Measurements from ENCODE around the gene RYR2. TPM values are rescaled to one million over a fixed set of nuclear protein-coding genes. Genes with fewer than 3 reads are reported as not detected.

RYR2 gene
- total and polyA plus RNA-seq, 8 donors, result 1.6 to 6.9 (median 4.4) TPM

GRCh38 chr1:237608433-237608832 is 566.4 kb downstream of the RYR2 start:
- FAIRE-seq (no peak), ATAC-seq (no peak), DNase-seq (no peak)
- H3K4me1 ChIP-seq, result no peaks in the 10 kb centered on the region
- no peaks in the 10 kb centered on the region for H3K27me3 ChIP-seq
- TF ChIP-seq CTCF (IDR thresholded peaks at IDR 0.05), result no peak
- WGBS, 2 donors, result 77 to 79% methylated on average over 3 of the region's 3 CpGs
- no peak overlapping the region for H3K4me3 ChIP-seq
- H3K9me3 ChIP-seq, result no peaks in the 10 kb centered on the region
- H3K36me3 ChIP-seq, result no peaks in the 10 kb centered on the region
- intact Hi-C loops (cut with DNase I), result no loop called here
- H3K27ac ChIP-seq, result no peak overlapping the region

- intact Hi-C loops (cut with DNase I), result no loop called here
- DNase-seq, result no peak
- no peaks in the 10 kb centered on the region for H3K27me3 ChIP-seq
Observed at GRCh38 chr1:237610157-237610556, 568.2 kb downstream of the RYR2 start.

GRCh38 chr1:237613984-237614383 is 572.0 kb downstream of the RYR2 start:
- DNase-seq, result no peak
- ATAC-seq, result no peak
- H3K4me1 ChIP-seq, result no peaks in the 10 kb centered on the region
- WGBS, 2 donors, result 72 to 75% methylated on average over 9 of the region's 9 CpGs
- H3K27ac ChIP-seq, result no peak overlapping the region
- intact Hi-C loops (cut with DNase I), result no loop called here
- no peak overlapping the region for H3K4me3 ChIP-seq
- H3K36me3 ChIP-seq, result peaks cover 0 to 9% (median 0%) of the 10 kb centered on the region in 3 donors
- H3K27me3 ChIP-seq, result no peaks in the 10 kb centered on the region
- TF ChIP-seq CTCF (IDR thresholded peaks at IDR 0.05), result no peak
- H3K9me3 ChIP-seq, result no peaks in the 10 kb centered on the region
- no peak for FAIRE-seq

More at GRCh38 chr1:237610157-237610556, 568.2 kb downstream of the RYR2 start:
- H3K4me3 ChIP-seq, result no peak overlapping the region
- H3K9me3 ChIP-seq, result no peaks in the 10 kb centered on the region
- WGBS, 2 donors, result 68 to 83% methylated on average over 5 of the region's 5 CpGs
- peaks cover 0 to 4% (median 0%) of the 10 kb centered on the region in 3 donors for H3K36me3 ChIP-seq
- FAIRE-seq (no peak), ATAC-seq (no peak)
- H3K4me1 ChIP-seq, result no peaks in the 10 kb centered on the region
- no peak overlapping the region for H3K27ac ChIP-seq
- no peak for TF ChIP-seq CTCF (IDR thresholded peaks at IDR 0.05)

GRCh38 chr1:237619553-237619952 is 577.6 kb downstream of the RYR2 start:
- intact Hi-C loops (cut with DNase I), result no loop called here
- FAIRE-seq, result no peak
- no peaks in the 10 kb centered on the region for H3K4me1 ChIP-seq
- no peak overlapping the region for H3K27ac ChIP-seq
- H3K9me3 ChIP-seq, result no peaks in the 10 kb centered on the region
- no peak for ATAC-seq
- DNase-seq, result no peak
- no peak overlapping the region for H3K4me3 ChIP-seq
- no peak for TF ChIP-seq CTCF (IDR thresholded peaks at IDR 0.05)
- H3K27me3 ChIP-seq, result no peaks in the 10 kb centered on the region
- peaks cover 0 to 9% (median 0%) of the 10 kb centered on the region in 3 donors for H3K36me3 ChIP-seq
- 89 to 90% methylated on average over 5 of the region's 5 CpGs for WGBS, 2 donors

GRCh38 chr1:237634922-237635321 is 592.9 kb downstream of the RYR2 start:
- H3K27ac ChIP-seq, result no peak overlapping the region
- H3K36me3 ChIP-seq, result no peaks in the 10 kb centered on the region
- DNase-seq (no peak), ATAC-seq (no peak), FAIRE-seq (no peak)
- H3K4me1 ChIP-seq, result no peaks in the 10 kb centered on the region
- no peak overlapping the region for H3K4me3 ChIP-seq
- 83 to 90% methylated on average over 5 of the region's 5 CpGs for WGBS, 2 donors
- no peaks in the 10 kb centered on the region for H3K9me3 ChIP-seq
- intact Hi-C loops (cut with DNase I), result no loop called here
- H3K27me3 ChIP-seq, result no peaks in the 10 kb centered on the region
- TF ChIP-seq CTCF (IDR thresholded peaks at IDR 0.05), result no peak

Data from pancreas (tissue), 10 donors.